Psoas muscle (tissue), 8 donors: ENCODE measurements around the gene SWAP70. TPM values are rescaled to one million over a fixed set of nuclear protein-coding genes. Genes with fewer than 3 reads are reported as not detected.
A peak's percentile ranks its signal among the peaks of the same experiment; 100 is the strongest.

Experiments used
- ATAC-seq, 4 donors: fragments of 200-7000 bp; cut with Tn5 transposase; one replicate each; pipeline ENCODE4 v1.9.1; 2020; ENCODE audit warnings: moderate library complexity in 3 of 4, mild to moderate bottlenecking in 2 of 4
- DNase-seq, 2 donors: peaks; one replicate each; pipeline ENCODE4 v3.0.0-alpha.2; 2020
- H3K27ac ChIP-seq: fragments of 200-600 bp; one replicate; pipeline ENCODE4 v1.8.0; 2022
- H3K27me3 ChIP-seq, 3 donors: fragments of 200-600 bp in 1 of 3; one replicate each; pipeline versions ENCODE4 v1.6.1 to v1.8.0; 2013 to 2022; ENCODE audit warnings: low read length in 2 of 3, mild to moderate bottlenecking in 2 of 3, moderate library complexity in 1 of 3; ENCODE audit not compliant: insufficient read depth in 3 of 3
- H3K36me3 ChIP-seq, 2 donors: fragments of 200-600 bp in 1 of 2; one replicate each; pipeline versions ENCODE4 v1.6.1 to v1.8.0; 2013 to 2022; ENCODE audit warnings: low read depth in 1 of 2, mild to moderate bottlenecking in 1 of 2, moderate library complexity in 1 of 2; ENCODE audit not compliant: insufficient read depth in 1 of 2
- H3K4me1 ChIP-seq: fragments of 200-600 bp; one replicate; pipeline ENCODE4 v1.8.0; 2022
- H3K4me3 ChIP-seq: fragments of 200-600 bp; one replicate; pipeline ENCODE4 v1.8.0; 2022; ENCODE audit warnings: mild to moderate bottlenecking
- H3K9me3 ChIP-seq: fragments of 200-600 bp; one replicate; pipeline ENCODE4 v1.8.0; 2022
- CTCF ChIP-seq: fragments of 200-600 bp; IDR thresholded peaks from one replicate; pipeline ENCODE4 v1.8.0; 2022; ENCODE audit warnings: antibody characterized with exemption
- WGBS, 3 donors: extraction: QIAGEN DNeasy Blood & Tissue Kit; methylation state at CpG; one replicate each; pipeline versions ENCODE4 v1.1.6 to v1.1.7; 2013; 5-methylcytosine and 5-hydroxymethylcytosine counted together
- intact Hi-C, 2 donors: fragments of 100-400 bp; cut with DNase I; formaldehyde crosslinking; loops; one replicate each; pipeline versions ENCODE4 v1.11.0 to v1.14.2; 2022
- polyA plus RNA-seq, 3 donors: library from polyadenylated mRNA; stranded (reverse); fragments of 200-250 nt; gene quantifications; one replicate each; pipeline ENCODE4 v1.2.3, GENCODE V29; 2013
- total RNA-seq, 4 donors: library from RNA; stranded (reverse); fragmentation: NEBNext Ultra II Directional in 2 of 4; extraction: Animal tissue kit (Norgen Biotek cat#: 25700) in 2 of 4; gene quantifications; one replicate each; pipeline versions ENCODE4 v1.2.1 to v1.2.4, GENCODE V29; 2021 to 2023
- donor health status: healthy with polysubstance abuse.
- donor health status: DM: no; HTN: no; CAD: no; lungs with moderate emphysema.
- donor health status: Bipolar disorder and iron deficiency.
- donor health status: healthy.
- donor health status: DM: yes; HTN: yes; CAD: no.
- donor health status: DM: no; HTN: no; CAD: no.
- donor health status: DM: no; HTN: no; CAD: no.
- donor health status: DM: yes; HTN: yes; CAD: no.

SWAP70 gene
- total and polyA plus RNA-seq, 7 donors = 4.3 to 13.3 (median 8.2) TPM

GRCh38 chr11:9774591-9775397 lies 110.9 kb downstream of the SWAP70 start:
- 42 to 51% (median 51%) methylated on average over 6 of the region's 6 CpGs for WGBS, 3 donors
- Histone ChIP-seq H3K36me3 (peaks cover 6 to 22% of the 10 kb centered on the region in 2 donors), H3K4me1 (peaks cover 16% of the 10 kb centered on the region), H3K27ac (peak overlapping the region; percentile 54), H3K27me3 (no peaks in the 10 kb centered on the region), H3K4me3 (no peak overlapping the region), H3K9me3 (no peaks in the 10 kb centered on the region)
- no peak for TF ChIP-seq CTCF
- ATAC-seq (peak; percentile 71 to 79 (median 74)), DNase-seq (no peak)
- intact Hi-C loops = no loop called here

GRCh38 chr11:9775398-9775779 lies 111.5 kb downstream of the SWAP70 start:
- ATAC-seq = no peak
- peak overlapping the region; percentile 54 for H3K27ac ChIP-seq

GRCh38 chr11:9776203-9776602 lies 112.3 kb downstream of the SWAP70 start:
- 94 to 98% (median 96%) methylated on average over 1 of the region's 1 CpG for WGBS, 3 donors
- H3K4me3 ChIP-seq = no peak overlapping the region
- H3K27ac ChIP-seq = no peak overlapping the region
- intact Hi-C loops = no loop called here
- no peaks in the 10 kb centered on the region for H3K27me3 ChIP-seq
- peaks cover 18 to 36% of the 10 kb centered on the region in 2 donors for H3K36me3 ChIP-seq
- no peaks in the 10 kb centered on the region for H3K9me3 ChIP-seq
- no peak for DNase-seq
- TF ChIP-seq CTCF = no peak
- H3K4me1 ChIP-seq = peaks cover 12% of the 10 kb centered on the region
- no peak for ATAC-seq

More at GRCh38 chr11:9775398-9775779, 111.5 kb downstream of the SWAP70 start:
- DNase-seq = no peak
- Histone ChIP-seq H3K4me1 (peaks cover 16% of the 10 kb centered on the region), H3K9me3 (no peaks in the 10 kb centered on the region), H3K36me3 (peaks cover 11 to 28% of the 10 kb centered on the region in 2 donors), H3K27me3 (no peaks in the 10 kb centered on the region), H3K4me3 (no peak overlapping the region)
- no peak for TF ChIP-seq CTCF
- intact Hi-C loops = no loop called here
- WGBS, 3 donors = 32 to 58% (median 51%) methylated on average over 2 of the region's 2 CpGs

GRCh38 chr11:9777066-9777465 lies 113.2 kb downstream of the SWAP70 start:
- Histone ChIP-seq H3K27me3 (no peaks in the 10 kb centered on the region), H3K36me3 (peaks cover 19 to 42% of the 10 kb centered on the region in 2 donors), H3K4me3 (no peak overlapping the region), H3K9me3 (no peaks in the 10 kb centered on the region), H3K4me1 (peaks cover 11% of the 10 kb centered on the region), H3K27ac (no peak overlapping the region)
- TF ChIP-seq CTCF = no peak
- WGBS, 3 donors = 85 to 90% (median 89%) methylated on average over 2 of the region's 2 CpGs
- intact Hi-C loops = no loop called here
- DNase-seq (no peak), ATAC-seq (no peak)

- 90 to 93% (median 92%) methylated on average over 5 of the region's 5 CpGs for WGBS, 3 donors
- no peak for TF ChIP-seq CTCF
- Histone ChIP-seq H3K27ac (no peak overlapping the region), H3K9me3 (no peaks in the 10 kb centered on the region), H3K27me3 (no peaks in the 10 kb centered on the region), H3K4me1 (peaks cover 11% of the 10 kb centered on the region), H3K4me3 (no peak overlapping the region), H3K36me3 (peaks cover 19 to 42% of the 10 kb centered on the region in 2 donors)
- intact Hi-C loops = no loop called here
- ATAC-seq = no peak
- no peak for DNase-seq
Measured at GRCh38 chr11:9777525-9777924, 113.6 kb downstream of the SWAP70 start.
